ENCODE results near the gene RRN3. TPM values are rescaled to one million over a fixed set of nuclear protein-coding genes. Genes with fewer than 3 reads are reported as not detected.
"Not testable (repeated sequence)": the region's sequence is repeated elsewhere in the genome, so short reads cannot be mapped to it uniquely, and the experiment has no call there.

The RRN3 gene
- total RNA-seq, 4 donors from 2014 or later = 32.8 to 76.4 (median 49.3) TPM

DNA sequence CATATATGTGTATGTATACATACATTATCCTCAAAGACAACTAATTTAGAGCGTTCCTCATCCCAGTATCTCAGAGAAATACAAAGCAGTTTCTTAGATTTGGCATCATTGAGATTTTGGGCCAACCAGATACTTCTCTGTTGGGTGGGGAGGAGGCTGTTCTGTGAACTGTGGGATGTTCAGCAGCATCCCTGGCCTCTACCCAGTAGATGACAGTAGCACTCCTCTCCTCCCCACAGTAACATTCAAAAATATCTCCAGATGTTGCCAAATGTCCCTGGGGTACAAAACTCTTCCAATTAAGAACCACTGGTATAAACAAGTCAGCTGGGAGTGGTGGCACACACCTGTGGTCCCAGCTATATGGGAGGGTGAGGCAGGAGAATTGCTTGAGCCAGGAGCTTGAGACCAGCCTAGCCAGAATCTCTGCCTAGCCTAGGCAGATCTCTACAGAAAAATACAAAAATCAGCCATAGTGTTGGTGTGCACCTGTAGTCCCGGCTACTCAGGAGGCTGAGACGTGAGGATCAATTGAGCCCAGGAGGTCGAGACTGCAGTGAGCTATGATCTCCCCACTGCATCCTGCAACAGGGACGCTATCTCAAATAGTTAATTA lies 6.4 kb upstream of the RRN3 start:
- ATAC-seq; H3K9me3 ChIP-seq; DNase-seq; H3K27me3 ChIP-seq; intact Hi-C loops (cut with DNase I; ENCODE audit: low total_unique reads); in situ Hi-C loops (cut with MboI; ENCODE audit: low sequenced_read_pairs in 4 of 4); H3K4me1 ChIP-seq; H3K36me3 ChIP-seq; H3K27ac ChIP-seq; H3K4me3 ChIP-seq: not testable (repeated sequence)

DNA sequence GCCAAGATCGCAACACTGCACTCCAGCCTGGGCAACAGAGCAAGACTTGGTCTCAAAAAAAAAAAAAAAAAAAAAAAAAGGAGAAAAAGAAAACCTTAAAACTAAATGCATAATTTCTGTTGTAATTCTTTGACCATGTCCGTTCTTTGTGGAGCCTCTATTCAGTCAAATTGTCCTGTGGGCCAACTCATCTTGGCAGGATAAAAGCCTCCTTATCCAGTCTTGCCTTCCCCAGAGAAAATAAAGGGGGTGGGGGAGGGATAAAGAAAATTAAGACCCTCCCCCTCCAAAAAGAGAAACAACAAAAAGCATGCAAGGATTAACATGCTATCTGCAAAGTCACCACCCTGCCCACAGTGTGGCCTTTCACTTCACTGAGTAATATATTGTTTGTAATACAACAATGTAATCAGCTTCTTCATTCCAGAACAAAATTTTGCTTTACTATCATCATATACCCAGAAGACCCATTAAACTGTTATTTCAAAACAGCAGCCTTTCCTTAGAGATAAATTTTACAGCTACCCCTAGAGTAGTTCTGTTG lies 5.4 kb upstream of the RRN3 start:
- H3K27me3 ChIP-seq; H3K4me3 ChIP-seq; H3K4me1 ChIP-seq; in situ Hi-C loops (cut with MboI; ENCODE audit: low sequenced_read_pairs in 4 of 4); intact Hi-C loops (cut with DNase I; ENCODE audit: low total_unique reads); H3K36me3 ChIP-seq; DNase-seq; H3K27ac ChIP-seq; ATAC-seq; H3K9me3 ChIP-seq: not testable (repeated sequence)

DNA sequence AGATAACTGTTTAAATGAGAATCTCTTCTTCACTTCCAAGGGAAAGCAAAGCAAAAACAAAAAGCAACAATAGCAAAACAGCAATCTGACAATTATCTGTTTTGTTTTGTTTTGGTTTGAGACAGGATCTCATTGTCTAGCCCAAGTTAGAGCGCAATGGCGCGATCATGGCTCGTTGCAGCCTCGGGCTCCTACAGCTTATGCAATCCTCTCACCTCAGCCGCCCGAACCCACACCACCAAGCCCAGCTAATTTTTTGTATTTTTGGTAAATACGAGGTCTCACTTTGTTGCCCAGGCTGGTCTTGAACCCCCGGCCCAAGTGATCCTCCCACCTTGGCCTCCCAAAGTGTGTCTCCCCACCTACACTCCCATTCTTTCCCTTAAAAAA lies 2.5 kb upstream of the RRN3 start:
- H3K36me3 ChIP-seq; in situ Hi-C loops (cut with MboI; ENCODE audit: low sequenced_read_pairs in 4 of 4); H3K4me3 ChIP-seq; H3K9me3 ChIP-seq; H3K27me3 ChIP-seq; intact Hi-C loops (cut with DNase I; ENCODE audit: low total_unique reads); ATAC-seq; H3K27ac ChIP-seq; DNase-seq: not testable (repeated sequence)
- peaks cover 12 to 16% of the 10 kb centered on the region in 2 donors for H3K4me1 ChIP-seq

GRCh38 chr16:15093571-15093954 lies 509 bp downstream of the RRN3 start:
- H3K9me3 ChIP-seq; ATAC-seq; intact Hi-C loops (cut with DNase I; ENCODE audit: low total_unique reads); in situ Hi-C loops (cut with MboI; ENCODE audit: low sequenced_read_pairs in 4 of 4); DNase-seq; H3K36me3 ChIP-seq; H3K27me3 ChIP-seq: not testable (repeated sequence)
- Histone ChIP-seq H3K4me3 (peak overlapping the region; percentile 68 to 94 (median 75)), H3K27ac (peak overlapping the region; percentile 87 to 95 (median 90)), H3K4me1 (peaks cover 12 to 16% of the 10 kb centered on the region in 2 donors)

DNA sequence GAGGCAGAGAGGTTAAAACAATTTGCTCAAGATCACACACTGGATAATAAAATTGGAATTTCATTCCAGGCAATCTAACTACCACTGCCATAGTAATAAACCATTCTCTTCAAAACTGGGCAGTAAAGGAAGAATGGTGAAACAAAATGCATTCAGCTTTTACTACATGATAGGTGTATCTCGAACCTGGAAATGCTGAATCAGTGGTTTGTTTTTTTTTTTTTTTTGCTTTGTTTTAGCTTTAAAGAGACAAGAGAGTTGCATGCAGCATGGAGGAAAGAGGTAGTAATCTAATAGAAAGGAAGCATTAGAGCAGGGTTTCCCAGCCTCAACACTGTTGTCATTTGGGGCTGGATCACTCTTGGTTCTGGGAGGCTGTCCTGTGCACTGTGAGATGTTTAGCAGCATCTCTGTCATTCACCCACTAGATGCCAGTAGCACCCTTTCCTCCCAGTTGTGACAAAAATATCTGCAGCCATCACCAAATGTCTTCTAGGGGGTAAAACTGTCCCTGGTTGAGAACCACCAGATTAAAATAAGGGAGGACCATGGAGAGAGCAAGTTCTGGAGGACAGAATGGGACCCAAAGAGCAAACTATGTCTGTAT lies 3.3 kb downstream of the RRN3 start:
- intact Hi-C loops (cut with DNase I; ENCODE audit: low total_unique reads); H3K9me3 ChIP-seq; H3K27ac ChIP-seq; H3K27me3 ChIP-seq; H3K4me3 ChIP-seq; ATAC-seq; in situ Hi-C loops (cut with MboI; ENCODE audit: low sequenced_read_pairs in 4 of 4); DNase-seq: not testable (repeated sequence)
- H3K36me3 ChIP-seq = peaks cover 0 to 10% of the 10 kb centered on the region in 2 donors
- peaks cover 12 to 16% of the 10 kb centered on the region in 2 donors for H3K4me1 ChIP-seq

- ATAC-seq; H3K27me3 ChIP-seq; intact Hi-C loops (cut with DNase I; ENCODE audit: low total_unique reads); H3K27ac ChIP-seq; H3K4me3 ChIP-seq; H3K9me3 ChIP-seq; DNase-seq; H3K4me1 ChIP-seq; in situ Hi-C loops (cut with MboI; ENCODE audit: low sequenced_read_pairs in 4 of 4): not testable (repeated sequence)
- H3K36me3 ChIP-seq = peaks cover 0 to 60% of the 10 kb centered on the region in 2 donors
Observed at GRCh38 chr16:15082788-15083187, 11.3 kb downstream of the RRN3 start.

GRCh38 chr16:15080883-15081282 lies 13.2 kb downstream of the RRN3 start:
- H3K9me3 ChIP-seq; H3K27me3 ChIP-seq; intact Hi-C loops (cut with DNase I; ENCODE audit: low total_unique reads); H3K4me1 ChIP-seq; H3K4me3 ChIP-seq; ATAC-seq; H3K27ac ChIP-seq; in situ Hi-C loops (cut with MboI; ENCODE audit: low sequenced_read_pairs in 4 of 4); DNase-seq: not testable (repeated sequence)
- H3K36me3 ChIP-seq = peaks cover 0 to 65% of the 10 kb centered on the region in 2 donors

DNA sequence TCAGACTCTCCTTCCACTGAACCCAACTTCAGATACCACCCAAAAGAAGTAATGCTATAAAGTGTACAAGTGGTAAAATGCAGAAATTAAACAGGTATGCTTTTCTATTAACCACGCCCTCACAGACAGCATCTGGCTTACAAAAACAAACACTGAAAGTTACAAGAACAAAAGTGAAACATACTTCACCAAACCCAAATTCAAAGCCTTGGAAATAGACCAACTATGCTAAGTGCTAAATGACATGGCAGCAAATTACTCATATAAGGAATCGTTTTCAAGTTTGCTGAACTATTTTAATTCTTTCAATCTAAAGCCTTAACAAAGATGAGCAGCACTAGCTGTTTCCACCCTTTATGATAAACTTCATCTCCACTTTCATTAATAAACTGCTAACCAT lies 17.9 kb downstream of the RRN3 start:
- DNase-seq; ATAC-seq; H3K27ac ChIP-seq; H3K27me3 ChIP-seq; H3K4me1 ChIP-seq; in situ Hi-C loops (cut with MboI; ENCODE audit: low sequenced_read_pairs in 4 of 4); H3K4me3 ChIP-seq; H3K9me3 ChIP-seq; intact Hi-C loops (cut with DNase I; ENCODE audit: low total_unique reads): not testable (repeated sequence)
- peaks cover 0 to 57% of the 10 kb centered on the region in 2 donors for H3K36me3 ChIP-seq
